Mesothelial cell of epicardium (in vitro differentiated cells): ENCODE results near the gene ERMARD. TPM values are rescaled to one million over a fixed set of nuclear protein-coding genes. Genes with fewer than 3 reads are reported as not detected.

Experiments used
- DNase-seq, 2 experiments: peaks; one replicate each; pipeline ENCODE4 v3.0.0; 2021; ENCODE audit warnings: low spot score in 2 of 2; ENCODE audit not compliant: unreplicated experiment in 2 of 2
- H3K27ac Mint-ChIP-seq: 2 replicates; pipeline ENCODE4 v1.8.0; 2021; ENCODE audit warnings: mixed read lengths
- H3K27me3 Mint-ChIP-seq: 2 replicates; pipeline ENCODE4 v1.8.0; 2021; ENCODE audit warnings: low read depth, mixed read lengths
- H3K36me3 Mint-ChIP-seq: 2 replicates; pipeline ENCODE4 v1.8.0; 2021; ENCODE audit warnings: mixed read lengths
- H3K4me1 Mint-ChIP-seq: 2 replicates; pipeline ENCODE4 v1.8.0; 2021; ENCODE audit warnings: mixed read lengths
- H3K4me3 Mint-ChIP-seq: 2 replicates; pipeline ENCODE4 v1.8.0; 2021; ENCODE audit warnings: mild to moderate bottlenecking, moderate library complexity, mixed read lengths
- H3K9me3 Mint-ChIP-seq: 2 replicates; pipeline ENCODE4 v1.8.0; 2021; ENCODE audit warnings: mixed read lengths
- CTCF ChIP-seq: fragments of 200-600 bp; sonication (generic); IDR thresholded peaks from one replicate; pipeline ENCODE4 v1.5.0; 2021; ENCODE audit warnings: antibody characterized with exemption; ENCODE audit not compliant: unreplicated experiment
- total RNA-seq: library from RNA; stranded (reverse); gene quantifications from 3 replicates; pipeline ENCODE4 v1.2.1, GENCODE V29; 2021

ERMARD gene
- total RNA-seq, 1 donor from 2014 or later = 45.6 TPM

GRCh38 chr6:169779896-169780295 is 28.5 kb downstream of the ERMARD start:
- peaks cover 3% of the 10 kb centered on the region for H3K9me3 Mint-ChIP-seq
- H3K4me3 Mint-ChIP-seq = no peak overlapping the region
- DNase-seq = no peak
- H3K27ac Mint-ChIP-seq = no peak overlapping the region
- H3K36me3 Mint-ChIP-seq = peaks cover 32% of the 10 kb centered on the region
- no peak for TF ChIP-seq CTCF
- H3K27me3 Mint-ChIP-seq = no peaks in the 10 kb centered on the region
- H3K4me1 Mint-ChIP-seq = no peaks in the 10 kb centered on the region

- DNase-seq = no peak
- H3K27ac Mint-ChIP-seq = no peak overlapping the region
- no peak for TF ChIP-seq CTCF
- H3K36me3 Mint-ChIP-seq = peaks cover 32% of the 10 kb centered on the region
- H3K9me3 Mint-ChIP-seq = peaks cover 3% of the 10 kb centered on the region
- H3K4me3 Mint-ChIP-seq = no peak overlapping the region
- H3K4me1 Mint-ChIP-seq = no peaks in the 10 kb centered on the region
- H3K27me3 Mint-ChIP-seq = no peaks in the 10 kb centered on the region
Measured at GRCh38 chr6:169780571-169781091, 29.2 kb downstream of the ERMARD start.

GRCh38 chr6:169782966-169783365 is 31.5 kb downstream of the ERMARD start:
- peaks cover 30% of the 10 kb centered on the region for H3K36me3 Mint-ChIP-seq

GRCh38 chr6:169783401-169783800 is 32.0 kb downstream of the ERMARD start:
- no peak overlapping the region for H3K27ac Mint-ChIP-seq
- TF ChIP-seq CTCF = no peak
- no peak overlapping the region for H3K4me3 Mint-ChIP-seq
- H3K27me3 Mint-ChIP-seq = no peaks in the 10 kb centered on the region
- H3K4me1 Mint-ChIP-seq = no peaks in the 10 kb centered on the region
- peaks cover 30% of the 10 kb centered on the region for H3K36me3 Mint-ChIP-seq
- peak in 1 of 2 experiments; percentile 34 for DNase-seq
- H3K9me3 Mint-ChIP-seq = peaks cover 3% of the 10 kb centered on the region

More at GRCh38 chr6:169782966-169783365, 31.5 kb downstream of the ERMARD start:
- Mint-ChIP-seq H3K27ac (no peak overlapping the region), H3K4me3 (no peak overlapping the region), H3K27me3 (no peaks in the 10 kb centered on the region), H3K9me3 (peaks cover 3% of the 10 kb centered on the region), H3K4me1 (no peaks in the 10 kb centered on the region)
- DNase-seq = peak in 1 of 2 experiments; percentile 31
- no peak for TF ChIP-seq CTCF

GRCh38 chr6:169783971-169784820 is 32.8 kb downstream of the ERMARD start:
- Mint-ChIP-seq H3K36me3 (peaks cover 30% of the 10 kb centered on the region), H3K9me3 (peaks cover 3% of the 10 kb centered on the region), H3K27me3 (no peaks in the 10 kb centered on the region), H3K4me1 (no peaks in the 10 kb centered on the region), H3K27ac (no peak overlapping the region), H3K4me3 (no peak overlapping the region)
- TF ChIP-seq CTCF = no peak
- DNase-seq = no peak
